Neutrophil (primary cell): Measurements from ENCODE around the gene IARS2.

ENCODE experiments used
- H3K27ac ChIP-seq: fragments of 200-600 bp; sonication (generic); 2 replicates; pipeline ENCODE4 v1.5.1; 2016; ENCODE audit warnings: mild to moderate bottlenecking, moderate library complexity
- H3K27me3 ChIP-seq: fragments of 200-600 bp; sonication (generic); 2 replicates; pipeline ENCODE4 v1.6.0; 2016; ENCODE audit warnings: mild to moderate bottlenecking
- H3K36me3 ChIP-seq: fragments of 200-600 bp; sonication (generic); 2 replicates; pipeline ENCODE4 v1.5.1; 2017
- H3K4me1 ChIP-seq, 2 experiments: fragments of 200-600 bp in 1 of 2; sonication (generic) in 1 of 2; 1 replicate in 1 of 2; 2 replicates in 1 of 2; pipeline versions ENCODE4 v1.5.1 to v1.6.1; 2013 to 2016; ENCODE audit warnings: low read depth in 1 of 2, low read length in 1 of 2, mild to moderate bottlenecking in 1 of 2, moderate library complexity in 1 of 2; ENCODE audit not compliant: control insufficient read depth in 1 of 2, insufficient read depth in 1 of 2
- H3K4me3 ChIP-seq, 2 experiments: fragments of 200-600 bp in 1 of 2; sonication (generic) in 1 of 2; 1 replicate in 1 of 2; 2 replicates in 1 of 2; pipeline ENCODE4 v1.5.1; 2013 to 2016; ENCODE audit warnings: low read depth in 1 of 2, low read length in 1 of 2, mild to moderate bottlenecking in 1 of 2, moderate library complexity in 1 of 2
- H3K9me3 ChIP-seq: fragments of 200-600 bp; sonication (generic); 2 replicates; pipeline ENCODE4 v1.5.1; 2016
- CTCF ChIP-seq: fragments of 200-600 bp; sonication (generic); IDR thresholded peaks from 2 replicates; pipeline ENCODE4 v1.5.1; 2016; ENCODE audit warnings: antibody characterized with exemption

The IARS2 gene

GRCh38 chr1:220186752-220187151, 92.8 kb downstream of the IARS2 start:
- no peaks in the 10 kb centered on the region for H3K9me3 ChIP-seq
- no peak overlapping the region for H3K4me3 ChIP-seq
- H3K27ac ChIP-seq, result no peak overlapping the region
- TF ChIP-seq CTCF, result no peak
- no peaks in the 10 kb centered on the region for H3K27me3 ChIP-seq
- peaks cover 69% of the 10 kb centered on the region for H3K36me3 ChIP-seq
- no peaks in the 10 kb centered on the region for H3K4me1 ChIP-seq

- peaks cover 78% of the 10 kb centered on the region for H3K36me3 ChIP-seq
- H3K4me3 ChIP-seq, result no peak overlapping the region
- no peaks in the 10 kb centered on the region for H3K9me3 ChIP-seq
- no peaks in the 10 kb centered on the region for H3K27me3 ChIP-seq
- no peak overlapping the region for H3K27ac ChIP-seq
- no peak for TF ChIP-seq CTCF
- no peaks in the 10 kb centered on the region for H3K4me1 ChIP-seq
Measured at GRCh38 chr1:220188538-220188937, 94.6 kb downstream of the IARS2 start.

GRCh38 chr1:220189750-220190347, 95.9 kb downstream of the IARS2 start:
- Histone ChIP-seq H3K27me3 (no peaks in the 10 kb centered on the region), H3K27ac (no peak overlapping the region), H3K4me3 (no peak overlapping the region), H3K36me3 (peaks cover 89% of the 10 kb centered on the region), H3K4me1 (no peaks in the 10 kb centered on the region), H3K9me3 (no peaks in the 10 kb centered on the region)
- no peak for TF ChIP-seq CTCF

- no peak overlapping the region for H3K4me3 ChIP-seq
- H3K27me3 ChIP-seq, result no peaks in the 10 kb centered on the region
- H3K27ac ChIP-seq, result no peak overlapping the region
- H3K36me3 ChIP-seq, result peaks cover 59% of the 10 kb centered on the region
- no peak for TF ChIP-seq CTCF
- no peaks in the 10 kb centered on the region for H3K9me3 ChIP-seq
- H3K4me1 ChIP-seq, result peaks cover 19 to 21% of the 10 kb centered on the region in 2 experiments
Measured at GRCh38 chr1:220195701-220196100, 101.8 kb downstream of the IARS2 start.
